A549 (cell line): ENCODE measurements around the gene SRGAP3.

Experiments
- BHLHE40 ChIP-seq: IDR thresholded peaks from 2 replicates; pipeline ENCODE4 v1.6.1; 2012; ENCODE audit warnings: low read depth, low read length, inconsistent platforms
- EHMT2 ChIP-seq: fragments of 200-600 bp; sonication (generic); IDR thresholded peaks from 2 replicates; pipeline ENCODE4 v1.6.1; 2016; ENCODE audit warnings: antibody characterized with exemption, low read depth, mild to moderate bottlenecking, moderate library complexity
- EP300 ChIP-seq, 2 experiments: fragments of >200 bp; sonication (Bioruptor Twin); formaldehyde crosslinking; IDR thresholded peaks; 2 replicates in 1 of 2; 3 replicates in 1 of 2; pipeline ENCODE4 v1.6.1; 2016 to 2017
- JUN ChIP-seq, 2 experiments: fragments of >200 bp; sonication (Bioruptor Twin); formaldehyde crosslinking; IDR thresholded peaks; 2 replicates in 1 of 2; 3 replicates in 1 of 2; pipeline ENCODE4 v1.6.1; 2016 to 2017
- JUNB ChIP-seq: fragments of >200 bp; sonication (Bioruptor Twin); formaldehyde crosslinking; IDR thresholded peaks from 2 replicates; pipeline ENCODE4 v1.6.1; 2016
- KDM1A ChIP-seq: fragments of 200-600 bp; sonication (generic); IDR thresholded peaks from 2 replicates; pipeline ENCODE4 v1.6.1; 2016; ENCODE audit warnings: low read depth, mild to moderate bottlenecking
- POLR2A ChIP-seq: IDR thresholded peaks from 2 replicates; pipeline ENCODE4 v1.6.1; 2012; ENCODE audit warnings: mild to moderate bottlenecking, low read length
- RAD21 ChIP-seq, 2 experiments: fragments of >200 bp in 1 of 2; sonication (Bioruptor Twin) in 1 of 2; formaldehyde crosslinking in 1 of 2; IDR thresholded peaks in 1 of 2; conservative IDR thresholded peaks in 1 of 2; 2 replicates in 1 of 2; 3 replicates in 1 of 2; pipeline ENCODE4 v1.6.1; 2012 to 2018; ENCODE audit warnings: inconsistent platforms in 1 of 2
- RFX5 ChIP-seq: fragments of 450-650 bp; IDR thresholded peaks from 2 replicates; pipeline ENCODE4 v1.7.1; 2014; ENCODE audit warnings: antibody characterized with exemption, mild to moderate bottlenecking, moderate library complexity
- TF ChIP-seq, protein P1 (sequence below): fragments of >200 bp; sonication (Bioruptor Twin); formaldehyde crosslinking; IDR thresholded peaks from 3 replicates; pipeline ENCODE4 v1.5.1; 2016
- TF ChIP-seq, protein P2 (sequence below): fragments of >200 bp; sonication (Bioruptor Twin); formaldehyde crosslinking; IDR thresholded peaks from 3 replicates; pipeline ENCODE4 v1.6.1; 2016

DNA sequence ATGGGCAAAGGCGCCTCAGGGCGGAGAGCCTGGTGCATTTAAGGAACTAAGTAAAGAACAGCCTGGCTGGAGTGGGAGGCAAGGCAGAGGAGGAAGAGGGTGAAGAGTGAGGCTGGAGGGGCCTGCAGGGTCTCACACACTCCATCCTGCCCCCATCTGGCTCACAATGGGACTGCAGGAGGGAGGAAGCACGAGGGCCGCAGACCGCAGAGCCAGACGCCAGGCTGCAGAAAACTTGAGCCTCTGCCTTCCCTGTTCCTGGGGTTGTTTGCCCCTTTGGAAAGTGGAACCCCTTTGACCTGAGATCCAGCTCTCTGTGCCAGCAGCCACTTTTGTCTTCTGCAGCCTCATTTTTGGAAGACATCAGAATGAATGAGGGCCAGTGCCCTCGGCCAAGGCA lies 138.0 kb downstream of the SRGAP3 start:
- TF ChIP-seq RFX5: no peak
- TF ChIP-seq, protein P1, sequence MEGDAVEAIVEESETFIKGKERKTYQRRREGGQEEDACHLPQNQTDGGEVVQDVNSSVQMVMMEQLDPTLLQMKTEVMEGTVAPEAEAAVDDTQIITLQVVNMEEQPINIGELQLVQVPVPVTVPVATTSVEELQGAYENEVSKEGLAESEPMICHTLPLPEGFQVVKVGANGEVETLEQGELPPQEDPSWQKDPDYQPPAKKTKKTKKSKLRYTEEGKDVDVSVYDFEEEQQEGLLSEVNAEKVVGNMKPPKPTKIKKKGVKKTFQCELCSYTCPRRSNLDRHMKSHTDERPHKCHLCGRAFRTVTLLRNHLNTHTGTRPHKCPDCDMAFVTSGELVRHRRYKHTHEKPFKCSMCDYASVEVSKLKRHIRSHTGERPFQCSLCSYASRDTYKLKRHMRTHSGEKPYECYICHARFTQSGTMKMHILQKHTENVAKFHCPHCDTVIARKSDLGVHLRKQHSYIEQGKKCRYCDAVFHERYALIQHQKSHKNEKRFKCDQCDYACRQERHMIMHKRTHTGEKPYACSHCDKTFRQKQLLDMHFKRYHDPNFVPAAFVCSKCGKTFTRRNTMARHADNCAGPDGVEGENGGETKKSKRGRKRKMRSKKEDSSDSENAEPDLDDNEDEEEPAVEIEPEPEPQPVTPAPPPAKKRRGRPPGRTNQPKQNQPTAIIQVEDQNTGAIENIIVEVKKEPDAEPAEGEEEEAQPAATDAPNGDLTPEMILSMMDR: no peak
- TF ChIP-seq KDM1A: no peak
- TF ChIP-seq BHLHE40: no peak
- no peak for TF ChIP-seq JUN (IDR thresholded peaks at IDR 0.05)
- no peak for TF ChIP-seq POLR2A
- no peak for TF ChIP-seq RAD21 (conservative IDR thresholded peaks at IDR 0.05 in 1 of 2, IDR thresholded peaks at IDR 0.05 in 1 of 2)
- TF ChIP-seq EHMT2: no peak
- TF ChIP-seq EP300 (IDR thresholded peaks at IDR 0.05): no peak
- TF ChIP-seq, protein P2, sequence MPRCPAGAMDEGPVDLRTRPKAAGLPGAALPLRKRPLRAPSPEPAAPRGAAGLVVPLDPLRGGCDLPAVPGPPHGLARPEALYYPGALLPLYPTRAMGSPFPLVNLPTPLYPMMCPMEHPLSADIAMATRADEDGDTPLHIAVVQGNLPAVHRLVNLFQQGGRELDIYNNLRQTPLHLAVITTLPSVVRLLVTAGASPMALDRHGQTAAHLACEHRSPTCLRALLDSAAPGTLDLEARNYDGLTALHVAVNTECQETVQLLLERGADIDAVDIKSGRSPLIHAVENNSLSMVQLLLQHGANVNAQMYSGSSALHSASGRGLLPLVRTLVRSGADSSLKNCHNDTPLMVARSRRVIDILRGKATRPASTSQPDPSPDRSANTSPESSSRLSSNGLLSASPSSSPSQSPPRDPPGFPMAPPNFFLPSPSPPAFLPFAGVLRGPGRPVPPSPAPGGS: no peak
- no peak for TF ChIP-seq JUNB
